Heart left ventricle (tissue), 16 donors: ENCODE results near the gene CCDC167. TPM values are rescaled to one million over a fixed set of nuclear protein-coding genes. Genes with fewer than 3 reads are reported as not detected.
A peak's percentile ranks its signal among the peaks of the same experiment; 100 is the strongest.

Source experiments
- ATAC-seq, 4 donors: fragments of 200-7000 bp; cut with Tn5 transposase; one replicate each; pipeline ENCODE4 v1.9.1; 2020 to 2022; ENCODE audit warnings: moderate library complexity in 4 of 4, mild to moderate bottlenecking in 3 of 4, moderate number of reproducible peaks in 1 of 4
- DNase-seq, 5 donors: peaks; one replicate each; pipeline ENCODE4 v3.0.0-alpha.2; 2020
- H3K27ac ChIP-seq, 12 donors: fragments of 200-600 bp; sonication (generic) in 4 of 12; one replicate each; pipeline versions ENCODE4 v1.5.0 to v1.8.0; 2016 to 2022; ENCODE audit warnings: mild to moderate bottlenecking in 2 of 12
- H3K27me3 ChIP-seq, 9 donors: fragments of 200-600 bp; sonication (generic) in 2 of 9; one replicate each; pipeline versions ENCODE4 v1.5.1 to v1.8.0; 2016 to 2022; ENCODE audit warnings: mild to moderate bottlenecking in 3 of 9
- H3K36me3 ChIP-seq, 9 donors: fragments of 200-600 bp; sonication (generic) in 2 of 9; one replicate each; pipeline versions ENCODE4 v1.5.0 to v1.8.0; 2018 to 2022; ENCODE audit warnings: mild to moderate bottlenecking in 2 of 9
- H3K4me1 ChIP-seq, 12 donors: fragments of 200-600 bp; sonication (generic) in 4 of 12; one replicate each; pipeline versions ENCODE4 v1.5.0 to v1.8.0; 2016 to 2022; ENCODE audit warnings: mild to moderate bottlenecking in 3 of 12
- H3K4me3 ChIP-seq, 12 donors: fragments of 200-600 bp; sonication (generic) in 4 of 12; one replicate each; pipeline versions ENCODE4 v1.5.0 to v1.8.0; 2017 to 2022; ENCODE audit warnings: mild to moderate bottlenecking in 9 of 12, moderate library complexity in 4 of 12
- H3K9me3 ChIP-seq, 12 donors: fragments of 200-600 bp; sonication (generic) in 4 of 12; one replicate each; pipeline versions ENCODE4 v1.5.0 to v1.8.0; 2016 to 2022; ENCODE audit warnings: mild to moderate bottlenecking in 1 of 12
- CTCF ChIP-seq, 12 donors: fragments of 200-600 bp; sonication (generic) in 4 of 12; IDR thresholded peaks; one replicate each; pipeline versions ENCODE4 v1.5.0 to v1.8.0; 2018 to 2022; ENCODE audit warnings: antibody characterized with exemption in 12 of 12, mild to moderate bottlenecking in 5 of 12
- POLR2A ChIP-seq, 2 donors: fragments of 450-650 bp; IDR thresholded peaks; one replicate each; pipeline ENCODE4 v1.6.1; 2017; ENCODE audit warnings: antibody characterized with exemption in 2 of 2, mild to moderate bottlenecking in 2 of 2, moderate library complexity in 2 of 2
- WGBS, 4 donors: extraction: QIAGEN DNeasy Blood & Tissue Kit in 2 of 4; methylation state at CpG; one replicate each; pipeline versions ENCODE4 v1.1.5 to v1.1.7; 2013 to 2018; 5-methylcytosine and 5-hydroxymethylcytosine counted together
- intact Hi-C, 10 donors: fragments of 100-400 bp; cut with DNase I; formaldehyde crosslinking; loops; one replicate each; pipeline versions ENCODE4 v1.11.1 to v1.14.2; 2022
- long read RNA-seq, 3 donors: library from polyadenylated mRNA; unstranded; transcript quantifications; one replicate each; pipeline ENCODE4 v2.0.0, GENCODE V29; 2020 to 2021
- polyA plus RNA-seq, 2 donors: library from polyadenylated mRNA; stranded (reverse); fragments of 200-250 nt; gene quantifications; one replicate each; pipeline ENCODE4 v1.2.3, GENCODE V29; 2013
- total RNA-seq, 9 donors: library from RNA; depleted of rRNA in 2 of 9; stranded (reverse); fragments of >200 nt in 2 of 9; fragmentation: NEBNext Ultra II Directional in 3 of 9; extraction: Animal tissue kit (Norgen Biotek cat#: 25700) in 3 of 9; gene quantifications; one replicate each; pipeline versions ENCODE4 v1.1.0 to v1.2.4, GENCODE V29; 2016 to 2023
- donor health status: ischemic (EF 13 %, LVEDD 7.1; RV severe dilation, severe dysfunction).
- donor health status: healthy with polysubstance abuse.
- donor health status: DM: no; HTN: yes; CAD: no.
- donor health status: DM: no; HTN: no; CAD: no.
- donor health status: ischemic (EF 25% LVEDD 6.9; RV normal size, moderate dysfunction).
- donor health status: ischemic (EF 25% LVEDD 5.7; RV mildly dilated, moderate dysfunction).
- donor health status: healthy.
- donor health status: DM: yes; HTN: yes; CAD: no.
- donor health status: ischemic (EF 35%, LVEDD 5.7; RV mildly dilated, moderate dysfunction).
- donor health status: nonischemic (EF 11% LVEDD 7.7; RV severe dilation, severe dysfunction).
- donor health status: DM: yes; HTN: yes; CAD: no.
- donor health status: PGD.
- donor health status: ischemic (EF 29% LVEDD 5.4; RV normal size, mild dysfunction).
- donor health status: nonischemic (EF 23%, LVEDD 6.1; RV moderate dilation, normal function).

CCDC167 gene
- total RNA-seq (10 to 100 TPM; 17.6 to 53.7 (median 25.2) TPM), polyA plus RNA-seq (10 to 100 TPM; 44.2 to 76.7 TPM)
- long read RNA-seq, donor 1, transcript CCDC167-201 (4 exons, 619 nt): major isoform, 9 of 9 reads
- long read RNA-seq, donor 1, partial matches to known transcripts: 0 of 9 reads
- long read RNA-seq, donor 1, other reads (novel, unspliced or antisense): 0 of 9 reads
- long read RNA-seq, donor 2, partial matches to known transcripts: 0 of 3 reads
- long read RNA-seq, donor 2, other reads (novel, unspliced or antisense): 0 of 3 reads
- long read RNA-seq, donor 3, transcript CCDC167-201 (4 exons, 619 nt): major isoform, 21 of 22 reads
- long read RNA-seq, donor 3, partial matches to known transcripts: 1 of 22 reads
- long read RNA-seq, donor 3, other reads (novel, unspliced or antisense): 0 of 22 reads

DNA sequence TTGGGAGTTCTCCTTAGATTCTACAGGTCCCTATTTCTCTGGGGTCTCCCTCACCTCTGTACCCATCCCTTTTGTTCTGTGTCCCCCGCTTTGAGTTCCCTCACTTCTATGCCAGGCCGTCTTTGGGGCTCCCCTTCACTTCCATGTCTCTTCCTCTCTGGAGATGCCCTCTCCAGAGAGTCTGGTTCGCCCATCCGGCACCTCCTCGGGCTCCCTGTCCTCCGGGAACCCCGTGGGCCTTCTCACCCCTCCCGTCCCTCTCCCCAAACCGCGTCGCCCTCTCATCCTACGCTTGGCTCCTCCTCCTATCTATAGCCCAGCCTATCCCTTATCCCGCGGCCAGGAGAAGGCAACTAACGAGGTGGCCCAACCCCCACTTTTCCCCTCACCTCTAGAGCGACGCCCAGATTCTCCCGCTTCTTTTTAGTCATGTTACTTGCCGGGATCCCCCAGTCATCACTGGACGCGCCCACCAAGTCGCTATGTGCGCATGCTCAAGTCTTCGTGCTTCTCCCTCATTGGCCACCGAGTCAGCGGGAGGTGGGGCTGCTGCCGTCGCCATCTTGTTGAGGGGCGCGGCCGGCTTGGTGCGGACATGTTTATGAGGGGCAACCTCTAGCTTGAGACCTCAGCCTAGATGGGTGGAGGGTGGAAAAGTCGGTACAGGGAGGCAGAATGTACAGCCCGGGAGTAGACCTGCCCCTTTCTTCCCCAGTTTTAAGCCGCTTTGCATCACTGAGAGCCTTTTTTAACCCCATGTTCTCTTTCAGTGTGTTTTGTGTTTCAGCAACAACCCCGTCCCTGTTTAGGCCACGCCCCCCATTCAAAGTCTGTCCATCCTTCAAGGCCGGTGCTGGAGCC lies at the start of gene CCDC167:
Gene CCDC167 (minus strand): TSS at position 461 of the 861 bp plus-strand sequence. CDS start 30 bp downstream, at position 431.
- Histone ChIP-seq H3K27ac (peak within 1 kb of the TSS in 7 of 12 donors; percentile 21 to 66 (median 53)), H3K36me3 (no peaks in the 10 kb centered on the region), H3K9me3 (no peaks in the 10 kb centered on the region), H3K4me3 (peak within 1 kb of the TSS; percentile 32 to 77 (median 68)), H3K4me1 (peaks cover 0 to 28% (median 6%) of the 10 kb centered on the region in 12 donors), H3K27me3 (no peaks in the 10 kb centered on the region)
- DNase-seq (peak; percentile 93 to 97 (median 96)), ATAC-seq (peak; percentile 98 to 99 (median 99))
- TF ChIP-seq POLR2A (IDR thresholded peaks at IDR 0.05) (peak in 1 of 2 donors; percentile 19), CTCF (IDR thresholded peaks at IDR 0.05) (no peak)
- intact Hi-C loops: loop anchor here in 1 of 10 donors (5.0 kb wide), 1 partner anchor 67 kb away; the partner anchor contains the start of gene CMTR1
- 1 to 3% (median 2%) methylated on average over 32 to 38 of the region's 38 CpGs for WGBS, 4 donors

DNA sequence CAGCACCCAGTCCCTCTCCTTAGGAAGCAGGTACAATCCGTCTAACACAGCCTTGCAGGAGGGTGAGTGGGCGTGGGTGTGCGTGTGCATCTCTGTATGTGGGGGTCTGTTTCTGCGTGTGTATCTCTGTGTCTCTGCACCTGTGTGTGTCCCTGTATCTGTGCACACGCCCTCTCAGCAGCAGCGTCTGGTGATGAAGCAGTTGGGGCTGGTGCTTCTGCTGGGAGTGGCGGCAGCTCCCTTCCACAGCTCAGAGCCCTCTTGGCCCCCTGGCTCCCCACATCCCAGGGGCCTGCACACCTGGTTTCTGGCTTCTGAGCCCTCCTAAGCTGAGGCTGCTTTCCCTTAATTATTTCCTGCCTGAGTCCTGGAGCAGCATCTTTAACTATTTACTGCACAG lies 49.5 kb upstream of the CCDC167 start:
- Histone ChIP-seq H3K27me3 (peaks cover 0 to 6% (median 0%) of the 10 kb centered on the region in 9 donors), H3K36me3 (no peaks in the 10 kb centered on the region), H3K4me3 (no peak overlapping the region), H3K9me3 (no peaks in the 10 kb centered on the region), H3K4me1 (peaks cover 0 to 13% (median 2%) of the 10 kb centered on the region in 12 donors), H3K27ac (no peak overlapping the region)
- no peak for TF ChIP-seq CTCF (IDR thresholded peaks at IDR 0.05)
- no peak for TF ChIP-seq POLR2A (IDR thresholded peaks at IDR 0.05)
- no peak for DNase-seq
- WGBS, 4 donors: 67 to 89% (median 82%) methylated on average over 3 to 7 of the region's 7 CpGs
- ATAC-seq: no peak
- intact Hi-C loops: no loop called here

DNA sequence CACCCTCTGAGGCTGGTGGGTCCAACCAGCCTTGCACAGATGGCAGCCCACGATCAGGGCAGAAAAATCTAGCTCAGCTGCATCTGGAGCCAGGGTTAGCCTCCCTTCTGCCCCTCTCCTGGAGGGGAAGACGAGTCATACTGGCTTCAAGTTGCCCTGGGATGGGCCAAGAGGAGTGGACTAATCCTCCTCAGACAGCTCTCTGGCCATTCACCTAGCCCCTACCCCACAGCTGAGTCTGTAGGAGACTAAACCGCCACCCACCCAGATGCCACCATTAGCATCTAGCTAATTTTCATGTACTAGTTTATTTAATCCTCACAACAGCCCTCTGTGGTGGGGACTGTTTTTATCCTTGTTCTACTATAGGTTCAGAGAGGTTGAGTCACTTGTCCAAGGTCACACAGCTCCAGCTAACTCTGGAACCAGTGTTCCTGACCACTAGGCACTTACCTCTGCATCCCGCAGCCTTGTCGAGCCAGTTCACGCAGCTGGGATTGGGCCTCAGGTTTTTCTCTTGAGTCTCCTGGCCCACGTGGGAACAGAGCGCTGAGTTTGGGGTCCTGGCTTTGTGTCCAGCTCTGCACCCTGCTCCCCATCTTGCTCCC lies 48.5 kb upstream of the CCDC167 start:
- no peak overlapping the region for H3K27ac ChIP-seq
- 77 to 93% (median 82%) methylated on average over 6 to 8 of the region's 8 CpGs for WGBS, 4 donors
- TF ChIP-seq CTCF (IDR thresholded peaks at IDR 0.05): no peak
- TF ChIP-seq POLR2A (IDR thresholded peaks at IDR 0.05): no peak
- intact Hi-C loops: no loop called here
- DNase-seq (no peak), ATAC-seq (no peak)
- H3K4me3 ChIP-seq: no peak overlapping the region
- H3K4me1 ChIP-seq: peaks cover 0 to 13% (median 2%) of the 10 kb centered on the region in 12 donors
- H3K9me3 ChIP-seq: no peaks in the 10 kb centered on the region
- no peaks in the 10 kb centered on the region for H3K36me3 ChIP-seq
- H3K27me3 ChIP-seq: peaks cover 0 to 3% (median 0%) of the 10 kb centered on the region in 9 donors
